Upper lobe of left lung (tissue), 4 donors: ENCODE measurements around the gene DHX29.

ENCODE experiments used
- POLR2A ChIP-seq, 4 donors: fragments of 450-650 bp; IDR thresholded peaks; one replicate each; pipeline ENCODE4 v1.5.1; 2016 to 2017; ENCODE audit warnings: antibody characterized with exemption in 4 of 4, mild to moderate bottlenecking in 2 of 4
- TF ChIP-seq, protein P1 (sequence below), 6 experiments: fragments of 450-650 bp in 4 of 6; fragments of 200-600 bp in 2 of 6; sonication (generic) in 2 of 6; IDR thresholded peaks; one replicate each; pipeline ENCODE4 v1.5.1; 2016 to 2019; ENCODE audit warnings: antibody characterized with exemption in 6 of 6

DNA sequence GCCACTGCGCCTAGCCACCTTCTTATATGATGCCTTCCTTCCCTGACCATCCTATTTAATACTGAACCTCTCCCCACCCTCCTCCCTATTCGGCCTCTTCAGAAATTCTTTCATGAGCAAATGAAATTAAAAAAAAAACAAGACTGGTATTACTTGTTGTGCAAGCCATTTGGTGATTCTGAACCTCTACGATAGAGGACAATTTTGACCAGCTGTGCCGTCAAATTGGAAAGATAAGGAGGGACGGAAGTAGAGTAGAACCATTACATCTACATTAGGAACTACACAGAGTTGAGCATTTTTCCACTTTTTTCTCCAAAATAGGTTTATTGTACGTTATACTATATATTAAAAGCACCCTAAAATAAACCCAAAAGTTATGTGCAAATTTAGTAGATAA, 2.9 kb downstream of the DHX29 start:
- TF ChIP-seq, protein P1, sequence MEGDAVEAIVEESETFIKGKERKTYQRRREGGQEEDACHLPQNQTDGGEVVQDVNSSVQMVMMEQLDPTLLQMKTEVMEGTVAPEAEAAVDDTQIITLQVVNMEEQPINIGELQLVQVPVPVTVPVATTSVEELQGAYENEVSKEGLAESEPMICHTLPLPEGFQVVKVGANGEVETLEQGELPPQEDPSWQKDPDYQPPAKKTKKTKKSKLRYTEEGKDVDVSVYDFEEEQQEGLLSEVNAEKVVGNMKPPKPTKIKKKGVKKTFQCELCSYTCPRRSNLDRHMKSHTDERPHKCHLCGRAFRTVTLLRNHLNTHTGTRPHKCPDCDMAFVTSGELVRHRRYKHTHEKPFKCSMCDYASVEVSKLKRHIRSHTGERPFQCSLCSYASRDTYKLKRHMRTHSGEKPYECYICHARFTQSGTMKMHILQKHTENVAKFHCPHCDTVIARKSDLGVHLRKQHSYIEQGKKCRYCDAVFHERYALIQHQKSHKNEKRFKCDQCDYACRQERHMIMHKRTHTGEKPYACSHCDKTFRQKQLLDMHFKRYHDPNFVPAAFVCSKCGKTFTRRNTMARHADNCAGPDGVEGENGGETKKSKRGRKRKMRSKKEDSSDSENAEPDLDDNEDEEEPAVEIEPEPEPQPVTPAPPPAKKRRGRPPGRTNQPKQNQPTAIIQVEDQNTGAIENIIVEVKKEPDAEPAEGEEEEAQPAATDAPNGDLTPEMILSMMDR (IDR thresholded peaks at IDR 0.05): no peak
- no peak for TF ChIP-seq POLR2A (IDR thresholded peaks at IDR 0.05)
